ENCODE data around the gene ARF3. TPM values are rescaled to one million over a fixed set of nuclear protein-coding genes. Genes with fewer than 3 reads are reported as not detected.

Gene ARF3
- total RNA-seq, 1 experiment from 2014 or later: 256 TPM

GRCh38 chr12:48981757-48982157 lies 24.5 kb upstream of the ARF3 start:
- DNase-seq (ENCODE audit: low spot score): no peak
- ChIA-PET POLR2A (interaction anchor here (1.2 kb wide), 1 partner anchor 17 kb away, joined by 3 read pairs; the partner anchor contains the start of gene DDN), CTCF (interaction anchor here (0.5 to 10.3 kb wide), 12 partner anchors 12 to 233 kb away, joined by 3 to 237 read pairs (median 8); partner anchors contain the start of genes ARF3, DDN, PRKAG1 and WNT10B)
- TF ChIP-seq ZNF423 (CRISPR knock-in tag; IDR thresholded peaks at IDR 0.05): 0 out of 2 replicates have a peak, but pooled peaks have one; percentile 10
- TF ChIP-seq CREM (CRISPR knock-in tag; IDR thresholded peaks at IDR 0.05): no peak
- peaks cover 33% of the 10 kb centered on the region for H3K4me1 Mint-ChIP-seq
- peak overlapping the region; percentile 68 for H3K4me3 Mint-ChIP-seq
- H3K9me3 Mint-ChIP-seq: no peaks in the 10 kb centered on the region
- H3K27me3 Mint-ChIP-seq (ENCODE audit: low read depth): peaks cover 98% of the 10 kb centered on the region
- H3K27ac Mint-ChIP-seq: no peak overlapping the region
- no peak for ATAC-seq
- no peaks in the 10 kb centered on the region for H3K36me3 Mint-ChIP-seq

GRCh38 chr12:48980953-48981756 lies 23.9 kb upstream of the ARF3 start:
- ATAC-seq: peak; percentile 50
- ChIA-PET POLR2A (interaction anchor here (1.2 to 1.3 kb wide), 2 partner anchors 18 to 90 kb away, joined by 3 read pairs; partner anchors contain the start of gene DDN), CTCF (interaction anchor here (0.6 to 10.3 kb wide), 20 partner anchors 12 to 220 kb away, joined by 3 to 237 read pairs (median 6); partner anchors contain the start of genes ARF3, DDN, DDX23 and DHH)
- peaks cover 100% of the 10 kb centered on the region for H3K27me3 Mint-ChIP-seq (ENCODE audit: low read depth)
- peak overlapping the region; percentile 68 for H3K4me3 Mint-ChIP-seq
- H3K27ac Mint-ChIP-seq: no peak overlapping the region
- peak; percentile 65 for DNase-seq (ENCODE audit: low spot score)
- H3K36me3 Mint-ChIP-seq: no peaks in the 10 kb centered on the region
- no peaks in the 10 kb centered on the region for H3K9me3 Mint-ChIP-seq
- H3K4me1 Mint-ChIP-seq: peaks cover 33% of the 10 kb centered on the region
- 0 out of 2 replicates have a peak, but pooled peaks have one; percentile 68 for TF ChIP-seq RELA (CRISPR knock-in tag; IDR thresholded peaks at IDR 0.05; ENCODE audit: borderline replicate concordance)
- peak; percentile 59; the same call in 1 of the 2 replicates for TF ChIP-seq ZNF138 (CRISPR knock-in tag; conservative IDR thresholded peaks at IDR 0.05)
- no peak for TF ChIP-seq SOX15 (CRISPR knock-in tag; IDR thresholded peaks at IDR 0.05)
- no peak for TF ChIP-seq ATF6 (CRISPR knock-in tag; IDR thresholded peaks at IDR 0.05)
- TF ChIP-seq NR3C1 (CRISPR knock-in tag; conservative IDR thresholded peaks at IDR 0.05; ENCODE audit: low read depth): peak; percentile 86; the same call in 1 of the 2 replicates
- TF ChIP-seq, protein P1, sequence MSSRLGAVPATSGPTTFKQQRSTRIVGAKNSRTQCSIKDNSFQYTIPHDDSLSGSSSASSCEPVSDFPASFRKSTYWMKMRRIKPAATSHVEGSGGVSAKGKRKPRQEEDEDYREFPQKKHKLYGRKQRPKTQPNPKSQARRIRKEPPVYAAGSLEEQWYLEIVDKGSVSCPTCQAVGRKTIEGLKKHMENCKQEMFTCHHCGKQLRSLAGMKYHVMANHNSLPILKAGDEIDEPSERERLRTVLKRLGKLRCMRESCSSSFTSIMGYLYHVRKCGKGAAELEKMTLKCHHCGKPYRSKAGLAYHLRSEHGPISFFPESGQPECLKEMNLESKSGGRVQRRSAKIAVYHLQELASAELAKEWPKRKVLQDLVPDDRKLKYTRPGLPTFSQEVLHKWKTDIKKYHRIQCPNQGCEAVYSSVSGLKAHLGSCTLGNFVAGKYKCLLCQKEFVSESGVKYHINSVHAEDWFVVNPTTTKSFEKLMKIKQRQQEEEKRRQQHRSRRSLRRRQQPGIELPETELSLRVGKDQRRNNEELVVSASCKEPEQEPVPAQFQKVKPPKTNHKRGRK (CRISPR knock-in tag; IDR thresholded peaks at IDR 0.05; ENCODE audit: borderline replicate concordance): no peak
- TF ChIP-seq HMGA2 (CRISPR knock-in tag; IDR thresholded peaks at IDR 0.05): no peak
- TF ChIP-seq CTCF (IDR thresholded peaks at IDR 0.05): 0 out of 2 replicates have a peak, but pooled peaks have one; percentile 8
- no peak for TF ChIP-seq ARID4B (CRISPR knock-in tag; IDR thresholded peaks at IDR 0.05; ENCODE audit: borderline replicate concordance)
- TF ChIP-seq, protein P2, sequence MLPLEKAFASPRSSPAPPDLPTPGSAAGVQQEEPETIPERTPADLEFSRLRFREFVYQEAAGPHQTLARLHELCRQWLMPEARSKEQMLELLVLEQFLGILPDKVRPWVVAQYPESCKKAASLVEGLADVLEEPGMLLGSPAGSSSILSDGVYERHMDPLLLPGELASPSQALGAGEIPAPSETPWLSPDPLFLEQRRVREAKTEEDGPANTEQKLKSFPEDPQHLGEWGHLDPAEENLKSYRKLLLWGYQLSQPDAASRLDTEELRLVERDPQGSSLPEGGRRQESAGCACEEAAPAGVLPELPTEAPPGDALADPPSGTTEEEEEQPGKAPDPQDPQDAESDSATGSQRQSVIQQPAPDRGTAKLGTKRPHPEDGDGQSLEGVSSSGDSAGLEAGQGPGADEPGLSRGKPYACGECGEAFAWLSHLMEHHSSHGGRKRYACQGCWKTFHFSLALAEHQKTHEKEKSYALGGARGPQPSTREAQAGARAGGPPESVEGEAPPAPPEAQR (CRISPR knock-in tag; IDR thresholded peaks at IDR 0.05): no peak
- no peak for TF ChIP-seq EMX1 (CRISPR knock-in tag; IDR thresholded peaks at IDR 0.05)
- no peak for TF ChIP-seq NR1H2 (CRISPR knock-in tag; IDR thresholded peaks at IDR 0.05)
- no peak for TF ChIP-seq NFATC4 (CRISPR knock-in tag; IDR thresholded peaks at IDR 0.05)
- no peak for TF ChIP-seq FOXK1 (CRISPR knock-in tag; IDR thresholded peaks at IDR 0.05)
- TF ChIP-seq, protein P3, sequence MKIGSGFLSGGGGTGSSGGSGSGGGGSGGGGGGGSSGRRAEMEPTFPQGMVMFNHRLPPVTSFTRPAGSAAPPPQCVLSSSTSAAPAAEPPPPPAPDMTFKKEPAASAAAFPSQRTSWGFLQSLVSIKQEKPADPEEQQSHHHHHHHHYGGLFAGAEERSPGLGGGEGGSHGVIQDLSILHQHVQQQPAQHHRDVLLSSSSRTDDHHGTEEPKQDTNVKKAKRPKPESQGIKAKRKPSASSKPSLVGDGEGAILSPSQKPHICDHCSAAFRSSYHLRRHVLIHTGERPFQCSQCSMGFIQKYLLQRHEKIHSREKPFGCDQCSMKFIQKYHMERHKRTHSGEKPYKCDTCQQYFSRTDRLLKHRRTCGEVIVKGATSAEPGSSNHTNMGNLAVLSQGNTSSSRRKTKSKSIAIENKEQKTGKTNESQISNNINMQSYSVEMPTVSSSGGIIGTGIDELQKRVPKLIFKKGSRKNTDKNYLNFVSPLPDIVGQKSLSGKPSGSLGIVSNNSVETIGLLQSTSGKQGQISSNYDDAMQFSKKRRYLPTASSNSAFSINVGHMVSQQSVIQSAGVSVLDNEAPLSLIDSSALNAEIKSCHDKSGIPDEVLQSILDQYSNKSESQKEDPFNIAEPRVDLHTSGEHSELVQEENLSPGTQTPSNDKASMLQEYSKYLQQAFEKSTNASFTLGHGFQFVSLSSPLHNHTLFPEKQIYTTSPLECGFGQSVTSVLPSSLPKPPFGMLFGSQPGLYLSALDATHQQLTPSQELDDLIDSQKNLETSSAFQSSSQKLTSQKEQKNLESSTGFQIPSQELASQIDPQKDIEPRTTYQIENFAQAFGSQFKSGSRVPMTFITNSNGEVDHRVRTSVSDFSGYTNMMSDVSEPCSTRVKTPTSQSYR (CRISPR knock-in tag; IDR thresholded peaks at IDR 0.05): peak; percentile 44; the same call in 1 of the 2 replicates

All from WTC11 (cell line).